Fibroblast of villous mesenchyme (primary cell): Measurements from ENCODE around the gene PLCL1. TPM values are rescaled to one million over a fixed set of nuclear protein-coding genes. Genes with fewer than 3 reads are reported as not detected.
A peak's percentile ranks its signal among the peaks of the same experiment; 100 is the strongest.

Experiments
- DNase-seq: peaks from one replicate; pipeline ENCODE4 v3.0.0-alpha.2; 2010; ENCODE audit warnings: low read depth
- H3K4me3 ChIP-seq: 2 replicates; pipeline ENCODE4 v1.5.1; 2011; ENCODE audit warnings: low read depth, mild to moderate bottlenecking, low read length
- total RNA-seq: library from RNA; depleted of rRNA; stranded (reverse); fragments of >200 nt; gene quantifications from 2 replicates; pipeline ENCODE4 v1.2.3, GENCODE V29; 2012
- TF ChIP-seq, protein P1 (sequence below): IDR thresholded peaks from 2 replicates; pipeline ENCODE4 v1.5.1; 2012; ENCODE audit warnings: low read depth, mild to moderate bottlenecking, low read length; ENCODE audit not compliant: insufficient read depth

The PLCL1 gene
- total RNA-seq, 1 donor = 0.43 TPM

DNA sequence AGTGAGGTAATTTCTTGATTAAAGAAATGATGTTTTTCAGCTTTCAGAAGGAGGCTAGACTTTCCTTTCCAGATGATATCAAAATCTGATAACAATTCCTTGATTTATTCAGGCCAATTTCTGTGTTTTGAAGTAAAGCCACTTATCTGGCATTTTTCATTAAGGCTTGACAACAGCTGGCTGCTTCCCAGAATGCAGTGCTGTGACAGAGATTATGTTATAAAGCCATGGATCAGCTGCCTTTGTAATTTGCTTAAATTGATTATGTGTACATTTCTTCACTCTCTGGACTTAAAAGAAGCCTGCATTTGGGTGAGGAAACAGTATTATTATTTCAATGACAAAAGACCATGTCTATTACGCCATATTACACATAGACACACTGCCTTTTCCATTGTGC is 136.0 kb downstream of the PLCL1 start:
- no peak overlapping the region for H3K4me3 ChIP-seq
- TF ChIP-seq, protein P1, sequence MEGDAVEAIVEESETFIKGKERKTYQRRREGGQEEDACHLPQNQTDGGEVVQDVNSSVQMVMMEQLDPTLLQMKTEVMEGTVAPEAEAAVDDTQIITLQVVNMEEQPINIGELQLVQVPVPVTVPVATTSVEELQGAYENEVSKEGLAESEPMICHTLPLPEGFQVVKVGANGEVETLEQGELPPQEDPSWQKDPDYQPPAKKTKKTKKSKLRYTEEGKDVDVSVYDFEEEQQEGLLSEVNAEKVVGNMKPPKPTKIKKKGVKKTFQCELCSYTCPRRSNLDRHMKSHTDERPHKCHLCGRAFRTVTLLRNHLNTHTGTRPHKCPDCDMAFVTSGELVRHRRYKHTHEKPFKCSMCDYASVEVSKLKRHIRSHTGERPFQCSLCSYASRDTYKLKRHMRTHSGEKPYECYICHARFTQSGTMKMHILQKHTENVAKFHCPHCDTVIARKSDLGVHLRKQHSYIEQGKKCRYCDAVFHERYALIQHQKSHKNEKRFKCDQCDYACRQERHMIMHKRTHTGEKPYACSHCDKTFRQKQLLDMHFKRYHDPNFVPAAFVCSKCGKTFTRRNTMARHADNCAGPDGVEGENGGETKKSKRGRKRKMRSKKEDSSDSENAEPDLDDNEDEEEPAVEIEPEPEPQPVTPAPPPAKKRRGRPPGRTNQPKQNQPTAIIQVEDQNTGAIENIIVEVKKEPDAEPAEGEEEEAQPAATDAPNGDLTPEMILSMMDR = no peak
- no peak for DNase-seq

DNA sequence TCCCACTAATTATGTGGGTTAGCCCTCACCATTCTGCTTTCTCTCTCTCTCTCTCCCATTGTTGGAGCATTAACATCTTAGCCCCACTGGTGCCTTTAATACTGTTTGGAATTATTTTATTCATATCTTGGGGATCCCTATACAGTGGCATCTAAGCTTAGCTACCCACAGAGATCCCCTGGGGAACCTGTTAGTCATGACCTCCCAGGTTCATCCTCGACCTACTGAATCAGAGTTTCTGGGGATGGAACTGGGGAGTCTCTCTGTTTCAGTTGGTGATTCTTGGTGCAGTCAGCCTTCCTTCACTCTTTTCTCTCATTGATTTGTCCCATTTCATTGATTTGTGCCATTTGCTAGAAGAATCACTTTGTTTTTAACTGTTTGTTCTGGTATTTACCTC is 137.3 kb downstream of the PLCL1 start:
- TF ChIP-seq, protein P1 = no peak
- H3K4me3 ChIP-seq = no peak overlapping the region
- DNase-seq = no peak

- TF ChIP-seq, protein P1 = no peak
- no peak overlapping the region for H3K4me3 ChIP-seq
- DNase-seq = no peak
Observed at GRCh38 chr2:197943731-197944130, 139.3 kb downstream of the PLCL1 start.

DNA sequence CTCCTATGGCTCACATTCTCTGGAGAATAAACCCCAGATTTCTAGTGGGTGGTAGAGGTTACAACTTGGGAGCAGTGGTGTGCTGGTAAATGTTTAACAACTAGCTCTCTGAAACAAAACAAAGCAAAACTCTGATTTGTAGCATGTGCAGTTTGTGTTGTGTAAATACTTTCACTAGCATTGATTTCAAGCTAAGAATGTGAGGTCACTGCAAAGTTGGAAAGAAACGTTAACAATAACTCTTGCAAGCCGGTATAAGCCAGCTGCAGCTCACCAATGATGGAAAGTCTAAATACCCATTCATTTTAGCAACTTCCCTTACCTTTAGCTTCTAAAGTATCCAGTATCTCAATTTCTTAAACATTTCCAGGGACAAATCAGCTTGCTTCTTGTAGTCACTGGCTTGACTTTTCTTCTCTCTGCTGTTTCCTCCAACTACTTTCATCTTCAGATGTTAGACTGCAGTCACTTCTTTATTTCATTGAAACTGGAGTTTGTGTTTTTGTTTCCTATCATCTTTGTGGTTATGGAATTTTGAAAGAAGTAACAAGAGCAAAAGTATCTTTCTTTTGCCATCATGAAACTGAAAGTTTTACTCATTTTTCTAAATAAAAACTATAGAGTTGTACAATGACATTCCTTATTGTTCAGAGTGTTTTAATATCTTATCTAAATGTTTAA is 140.2 kb downstream of the PLCL1 start:
- DNase-seq = peak; percentile 19
- TF ChIP-seq, protein P1 = no peak

GRCh38 chr2:197946562-197946961 is 142.2 kb downstream of the PLCL1 start:
- no peak for DNase-seq
- TF ChIP-seq, protein P1 = no peak
- no peak overlapping the region for H3K4me3 ChIP-seq

More for the DNA sequence above, 140.2 kb downstream of the PLCL1 start:
- H3K4me3 ChIP-seq = no peak overlapping the region

- DNase-seq = no peak
- TF ChIP-seq, protein P1 = no peak
- H3K4me3 ChIP-seq = no peak overlapping the region
Observed at GRCh38 chr2:197947219-197947757, 142.9 kb downstream of the PLCL1 start.
